GM12878 (cell line): ENCODE data around the gene PLAC9.

Experiments used
- BCL3 ChIP-seq: IDR thresholded peaks from 2 replicates; pipeline ENCODE4 v1.6.1; 2011; ENCODE audit warnings: borderline replicate concordance, low read depth, mild to moderate bottlenecking, moderate library complexity, low read length; ENCODE audit not compliant: insufficient read depth, poor library complexity, severe bottlenecking
- CTCF ChIP-seq, 3 experiments: IDR thresholded peaks in 2 of 3; conservative IDR thresholded peaks in 1 of 3; 2 replicates each; pipeline ENCODE4 v1.5.1; 2011; ENCODE audit warnings: low read depth in 3 of 3, low read length in 3 of 3, mild to moderate bottlenecking in 3 of 3, control low read depth in 2 of 3, moderate library complexity in 2 of 3, inconsistent platforms in 1 of 3, mixed read lengths in 1 of 3; ENCODE audit not compliant: control insufficient read depth in 2 of 3, insufficient read depth in 1 of 3; ENCODE audit errors: extremely low read depth in 1 of 3
- ETV6 ChIP-seq, 2 experiments: fragments of 450-650 bp in 1 of 2; IDR thresholded peaks in 1 of 2; conservative IDR thresholded peaks in 1 of 2; 2 replicates each; pipeline ENCODE4 v1.6.1; 2014; ENCODE audit warnings: antibody characterized with exemption in 1 of 2, borderline replicate concordance in 1 of 2, low read depth in 1 of 2, mild to moderate bottlenecking in 1 of 2, moderate library complexity in 1 of 2
- EZH2 ChIP-seq: IDR thresholded peaks from 2 replicates; pipeline ENCODE4 v1.6.1; 2012; ENCODE audit warnings: low read depth, mild to moderate bottlenecking, control low read depth, inconsistent platforms, low read length, borderline replicate concordance; ENCODE audit not compliant: control insufficient read depth
- FOXM1 ChIP-seq: IDR thresholded peaks from 2 replicates; pipeline ENCODE4 v1.6.1; 2012; ENCODE audit warnings: low read depth, mild to moderate bottlenecking, inconsistent platforms, low read length, moderate library complexity
- JUND ChIP-seq: IDR thresholded peaks from 2 replicates; pipeline ENCODE4 v1.6.1; 2012; ENCODE audit warnings: low read depth, mild to moderate bottlenecking, low read length, improper control_type of control experiment, moderate library complexity
- POLR2A ChIP-seq: IDR thresholded peaks from 2 replicates; pipeline ENCODE4 v1.6.1; 2011; ENCODE audit warnings: low read depth, mild to moderate bottlenecking, low read length
- SMAD1 ChIP-seq: fragments of 450-650 bp; IDR thresholded peaks from 2 replicates; pipeline ENCODE4 v1.6.1; 2018; ENCODE audit warnings: mild to moderate bottlenecking, low read depth; ENCODE audit not compliant: partially characterized antibody
- SP1 ChIP-seq: IDR thresholded peaks from one replicate; pipeline ENCODE4 v1.6.1; 2011; ENCODE audit warnings: low read depth, low read length

DNA sequence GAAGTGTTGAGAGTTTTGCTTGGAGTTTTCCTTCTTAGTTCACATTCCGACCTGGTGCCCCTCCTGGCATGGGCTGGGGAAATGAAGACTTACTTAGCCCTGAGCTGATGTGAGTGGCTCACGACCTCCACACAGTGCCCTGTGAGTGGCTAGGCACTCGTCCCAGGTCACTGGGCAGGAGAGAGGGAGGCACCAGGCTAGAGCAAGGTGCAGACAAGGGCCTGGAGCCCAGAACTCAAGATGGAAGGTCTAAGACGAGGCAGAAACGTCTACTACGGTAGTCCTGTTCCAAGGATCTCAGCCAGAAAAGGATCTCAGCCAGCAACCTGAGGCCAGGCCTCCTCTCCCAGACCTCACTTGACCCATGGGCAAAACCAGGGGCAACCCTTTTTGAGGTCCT is 50.5 kb downstream of the PLAC9 start:
- TF ChIP-seq FOXM1 (no peak), EZH2 (no peak), CTCF (IDR thresholded peaks at IDR 0.05 in 2 of 3, conservative IDR thresholded peaks at IDR 0.05 in 1 of 3; ENCODE audit: control insufficient read depth in 2 of 3, extremely low read depth in 1 of 3, insufficient read depth in 1 of 3, low read depth in 3 of 3, low read length in 3 of 3) (no peak), JUND (no peak), POLR2A (no peak), SP1 (no peak), SMAD1 (no peak), BCL3 (no peak), ETV6 (conservative IDR thresholded peaks at IDR 0.05 in 1 of 2, IDR thresholded peaks at IDR 0.05 in 1 of 2; ENCODE audit: borderline replicate concordance in 1 of 2, low read depth in 1 of 2) (no peak)
